ENCODE results near the gene PRR33. TPM values are rescaled to one million over a fixed set of nuclear protein-coding genes. Genes with fewer than 3 reads are reported as not detected.

The PRR33 gene
- polyA plus RNA-seq, 2 of the 4 experiments (the other 2 are of a cell fraction): not detected

DNA sequence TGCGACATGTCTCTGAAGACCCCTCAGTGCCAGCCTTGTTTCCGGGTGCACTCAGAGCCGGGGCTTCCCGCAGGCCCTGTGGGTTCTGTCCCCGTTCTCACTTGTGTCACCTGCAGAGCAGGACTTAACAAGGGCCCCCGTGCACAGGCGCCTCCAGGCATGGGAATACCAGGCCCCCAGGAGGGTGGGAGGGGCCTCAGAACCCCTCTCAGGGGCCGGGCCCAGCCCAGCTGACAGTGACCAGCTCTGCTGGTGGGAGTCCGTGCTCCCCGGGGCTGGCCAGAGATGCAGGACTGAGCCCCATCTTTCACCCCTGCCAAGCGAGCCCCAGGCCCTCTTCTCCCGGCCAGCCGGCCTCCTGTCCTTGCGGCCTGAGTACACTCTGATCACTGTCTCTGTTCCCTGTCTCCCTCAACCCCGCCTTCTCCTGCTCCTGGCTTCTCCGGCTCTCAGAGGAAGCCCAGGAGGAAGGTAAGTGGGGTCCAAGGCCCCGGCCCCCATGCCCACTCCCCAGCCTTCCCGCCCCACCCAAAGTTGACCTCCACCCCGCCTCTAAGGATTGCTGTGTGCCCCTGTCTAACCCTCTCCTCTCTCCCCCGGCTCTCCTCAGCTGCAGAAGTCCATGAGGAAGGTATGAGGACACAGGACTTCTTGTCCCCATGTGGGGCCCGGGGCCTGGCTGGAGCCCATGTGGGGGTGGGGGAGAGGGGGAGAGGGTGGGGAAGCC lies 33.1 kb upstream of the PRR33 start:
- Histone ChIP-seq H3K9me3 (no peaks in the 10 kb centered on the region), H3K4me1 (no peaks in the 10 kb centered on the region), H3K27ac (no peak overlapping the region), H3K4me3 (no peak overlapping the region), H3K4me2 (no peak overlapping the region)
- TF ChIP-seq, protein P1, sequence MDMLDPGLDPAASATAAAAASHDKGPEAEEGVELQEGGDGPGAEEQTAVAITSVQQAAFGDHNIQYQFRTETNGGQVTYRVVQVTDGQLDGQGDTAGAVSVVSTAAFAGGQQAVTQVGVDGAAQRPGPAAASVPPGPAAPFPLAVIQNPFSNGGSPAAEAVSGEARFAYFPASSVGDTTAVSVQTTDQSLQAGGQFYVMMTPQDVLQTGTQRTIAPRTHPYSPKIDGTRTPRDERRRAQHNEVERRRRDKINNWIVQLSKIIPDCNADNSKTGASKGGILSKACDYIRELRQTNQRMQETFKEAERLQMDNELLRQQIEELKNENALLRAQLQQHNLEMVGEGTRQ (IDR thresholded peaks at IDR 0.05): no peak
- TF ChIP-seq CBX8 (IDR thresholded peaks at IDR 0.05): no peak
- no peak for TF ChIP-seq SMC3 (IDR thresholded peaks at IDR 0.05)
- TF ChIP-seq, protein P2, sequence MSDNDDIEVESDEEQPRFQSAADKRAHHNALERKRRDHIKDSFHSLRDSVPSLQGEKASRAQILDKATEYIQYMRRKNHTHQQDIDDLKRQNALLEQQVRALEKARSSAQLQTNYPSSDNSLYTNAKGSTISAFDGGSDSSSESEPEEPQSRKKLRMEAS (IDR thresholded peaks at IDR 0.05): no peak
- TF ChIP-seq RCOR1 (IDR thresholded peaks at IDR 0.05; ENCODE audit: low read depth, low read length): no peak
- TF ChIP-seq, protein P3, sequence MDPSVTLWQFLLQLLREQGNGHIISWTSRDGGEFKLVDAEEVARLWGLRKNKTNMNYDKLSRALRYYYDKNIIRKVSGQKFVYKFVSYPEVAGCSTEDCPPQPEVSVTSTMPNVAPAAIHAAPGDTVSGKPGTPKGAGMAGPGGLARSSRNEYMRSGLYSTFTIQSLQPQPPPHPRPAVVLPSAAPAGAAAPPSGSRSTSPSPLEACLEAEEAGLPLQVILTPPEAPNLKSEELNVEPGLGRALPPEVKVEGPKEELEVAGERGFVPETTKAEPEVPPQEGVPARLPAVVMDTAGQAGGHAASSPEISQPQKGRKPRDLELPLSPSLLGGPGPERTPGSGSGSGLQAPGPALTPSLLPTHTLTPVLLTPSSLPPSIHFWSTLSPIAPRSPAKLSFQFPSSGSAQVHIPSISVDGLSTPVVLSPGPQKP (IDR thresholded peaks at IDR 0.05; ENCODE audit: low read depth, low read length): no peak
- no peak for TF ChIP-seq ZSCAN20 (CRISPR knock-in tag; IDR thresholded peaks at IDR 0.05)
- TF ChIP-seq POLR2AphosphoS2 (conservative IDR thresholded peaks at IDR 0.05; ENCODE audit: low read length): no peak
- TF ChIP-seq POLR2A (IDR thresholded peaks at IDR 0.05; ENCODE audit: low read length): no peak
- no peak for TF ChIP-seq MYC (IDR thresholded peaks at IDR 0.05; ENCODE audit: borderline replicate concordance, low read length)
- no peak for TF ChIP-seq CBX2 (IDR thresholded peaks at IDR 0.05; ENCODE audit: borderline replicate concordance, low read depth)
- TF ChIP-seq RNF2 (IDR thresholded peaks at IDR 0.05; ENCODE audit: borderline replicate concordance, low read depth): no peak
- TF ChIP-seq GATA3 (IDR thresholded peaks at IDR 0.05; ENCODE audit: borderline replicate concordance): no peak
- no peak for TF ChIP-seq PHF8 (IDR thresholded peaks at IDR 0.05; ENCODE audit: borderline replicate concordance, low read depth)
- TF ChIP-seq ZNF302 (CRISPR knock-in tag; IDR thresholded peaks at IDR 0.05): no peak
- ATAC-seq: no peak
- no peak for FAIRE-seq
- CTCF ChIA-PET: interaction anchor here (1.1 kb wide), 1 partner anchor 42 kb away, joined by 3 read pairs; no protein-coding TSS in a partner anchor
- 68% methylated on average over 14 of the region's 21 CpGs for WGBS (ENCODE audit: missing lambda C conversion rate)
- POLR2A ChIA-PET: no interaction called here
- DNase-seq (ENCODE audit: low read depth in 1 of 2, low spot score in 1 of 2): no peak

DNA sequence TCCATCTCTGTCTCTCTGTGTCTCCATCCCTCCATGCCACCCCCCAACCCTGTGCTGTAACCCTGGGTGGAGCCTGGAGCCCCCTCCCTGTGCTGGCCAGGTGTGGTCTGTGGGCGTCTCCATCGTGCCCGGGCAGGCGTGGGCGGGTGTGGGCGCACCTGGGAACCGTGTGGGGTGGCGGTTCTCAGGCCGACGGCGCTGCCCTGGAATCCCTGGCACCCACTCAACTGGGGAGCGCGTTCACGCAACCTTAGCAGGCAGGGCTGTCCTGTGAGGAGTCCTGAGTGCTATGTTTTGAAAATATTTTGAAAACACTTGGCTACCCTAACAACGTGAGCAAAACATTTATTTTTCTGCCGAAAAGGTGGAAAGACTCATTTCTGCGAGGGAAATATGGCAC lies 32.5 kb upstream of the PRR33 start:
- Histone ChIP-seq H3K4me3 (no peak overlapping the region), H3K4me1 (no peaks in the 10 kb centered on the region), H3K9me3 (no peaks in the 10 kb centered on the region), H3K27ac (no peak overlapping the region), H3K4me2 (no peak overlapping the region)
- POLR2A ChIA-PET: no interaction called here
- CTCF ChIA-PET: no interaction called here
- ATAC-seq (no peak), FAIRE-seq (no peak), DNase-seq (ENCODE audit: low read depth in 1 of 2, low spot score in 1 of 2) (no peak)
- 83% methylated on average over 14 of the region's 17 CpGs for WGBS (ENCODE audit: missing lambda C conversion rate)
- TF ChIP-seq CHD2 (IDR thresholded peaks at IDR 0.05; ENCODE audit: low read length, partially characterized antibody): no peak

DNA sequence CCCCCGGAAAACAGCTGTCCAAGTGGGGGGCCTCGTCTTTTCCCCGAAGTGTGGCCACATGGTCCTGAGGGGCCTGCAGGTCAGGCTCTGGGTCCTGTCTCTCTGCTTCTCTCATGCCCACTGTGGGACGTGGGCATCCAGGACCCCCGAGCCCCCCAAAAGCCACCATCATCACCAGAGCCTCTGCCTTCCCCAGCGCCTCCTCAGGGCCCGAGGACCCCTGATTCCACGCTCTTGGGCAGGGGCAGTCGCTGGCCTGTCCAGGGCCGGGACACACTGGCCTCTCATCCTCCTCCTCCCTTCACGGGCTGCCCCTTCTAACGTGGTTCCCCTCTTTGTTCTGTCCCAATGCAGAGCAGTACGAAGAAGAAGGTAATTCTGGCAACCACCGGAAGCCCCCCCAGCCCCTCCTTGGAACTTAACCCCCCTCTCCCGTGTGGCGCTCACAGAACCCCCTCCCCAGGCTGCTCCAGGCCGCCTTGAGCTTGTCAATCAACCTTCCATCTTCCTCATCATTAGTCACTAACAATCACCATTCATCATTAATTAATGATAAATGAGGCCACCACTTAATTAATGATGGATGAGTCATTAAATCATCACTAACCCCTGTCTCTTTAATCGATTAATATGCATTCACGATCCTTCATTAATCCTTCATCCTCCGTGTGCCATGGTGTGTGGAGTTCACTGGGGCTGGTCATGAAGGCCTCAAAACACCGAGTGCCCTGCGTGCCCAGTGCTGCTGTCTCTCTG lies 31.7 kb upstream of the PRR33 start:
- H3K9me3 ChIP-seq: no peaks in the 10 kb centered on the region
- no peak overlapping the region for H3K4me3 ChIP-seq
- no peak overlapping the region for H3K27ac ChIP-seq
- no peak for ATAC-seq
- no peak for FAIRE-seq
- no peak overlapping the region for H3K4me2 ChIP-seq
- TF ChIP-seq JUN (IDR thresholded peaks at IDR 0.05) (no peak), FOSL2 (IDR thresholded peaks at IDR 0.05) (no peak), FOSL2 (CRISPR knock-in tag; IDR thresholded peaks at IDR 0.05) (peak; percentile 35; the same call in 1 of the 2 replicates), EP300 (IDR thresholded peaks at IDR 0.05) (no peak)
- no peak for DNase-seq (ENCODE audit: low read depth in 1 of 2, low spot score in 1 of 2)
- ChIA-PET POLR2A (no interaction called here), CTCF (interaction anchor here (1.4 to 6.3 kb wide), 7 partner anchors 10 to 233 kb away, joined by 3 to 65 read pairs (median 15); no protein-coding TSS in a partner anchor)
- H3K4me1 ChIP-seq: no peaks in the 10 kb centered on the region
- 73% methylated on average over 20 of the region's 22 CpGs for WGBS (ENCODE audit: missing lambda C conversion rate)

All from A549 (cell line).